Measurements from ENCODE around the gene ERGIC1. TPM values are rescaled to one million over a fixed set of nuclear protein-coding genes. Genes with fewer than 3 reads are reported as not detected.

ERGIC1 gene
- total RNA-seq, 2 donors from 2014 or later, result 228 to 380 TPM

- DNase-seq (ENCODE audit: low spot score), result no peak
- intact Hi-C loops (cut with DNase I), result no loop called here
- TF ChIP-seq CTCF (IDR thresholded peaks at IDR 0.05) (peak in 2 of 4 experiments; percentile 29 to 30), POLR2AphosphoS5 (IDR thresholded peaks at IDR 0.05) (peak; percentile 54), POLR2A (IDR thresholded peaks at IDR 0.05) (no peak)
- H3K36me3 ChIP-seq, result peaks cover 0 to 15% of the 10 kb centered on the region in 2 donors
- no peaks in the 10 kb centered on the region for H3K27me3 ChIP-seq (replicated peaks; ENCODE audit: insufficient read depth)
- no peak overlapping the region for H3K4me3 ChIP-seq
- H3K27ac ChIP-seq, result peak overlapping the region; percentile 56 to 64
- H3K4me1 ChIP-seq (replicated peaks), result peaks cover 4% of the 10 kb centered on the region
- no peaks in the 10 kb centered on the region for H3K9me3 ChIP-seq
- 63% methylated on average over 9 of the region's 9 CpGs for WGBS
These were observed 77.0 kb downstream of the ERGIC1 start for GRCh38 chr5:172910828-172911627.

GRCh38 chr5:172911628-172911880 is 77.5 kb downstream of the ERGIC1 start:
- peak overlapping the region; percentile 56 to 64 for H3K27ac ChIP-seq
- peaks cover 0 to 16% of the 10 kb centered on the region in 2 donors for H3K36me3 ChIP-seq

GRCh38 chr5:172911976-172912375 is 77.9 kb downstream of the ERGIC1 start:
- Histone ChIP-seq H3K27ac (peak overlapping the region; percentile 56 to 64), H3K9me3 (no peaks in the 10 kb centered on the region), H3K36me3 (peaks cover 0 to 16% of the 10 kb centered on the region in 2 donors), H3K27me3 (replicated peaks; ENCODE audit: insufficient read depth) (no peaks in the 10 kb centered on the region), H3K4me3 (no peak overlapping the region), H3K4me1 (replicated peaks) (no peaks in the 10 kb centered on the region)
- WGBS, result 60% methylated on average over 1 of the region's 1 CpG
- no peak for TF ChIP-seq POLR2A (IDR thresholded peaks at IDR 0.05)
- TF ChIP-seq POLR2AphosphoS5 (IDR thresholded peaks at IDR 0.05), result no peak
- TF ChIP-seq CTCF (IDR thresholded peaks at IDR 0.05), result no peak
- intact Hi-C loops (cut with DNase I), result no loop called here
- DNase-seq (ENCODE audit: low spot score), result no peak

More at GRCh38 chr5:172911628-172911880, 77.5 kb downstream of the ERGIC1 start:
- Histone ChIP-seq H3K4me3 (no peak overlapping the region), H3K9me3 (no peaks in the 10 kb centered on the region), H3K4me1 (replicated peaks) (no peaks in the 10 kb centered on the region), H3K27me3 (replicated peaks; ENCODE audit: insufficient read depth) (no peaks in the 10 kb centered on the region)
- WGBS, result 70% methylated on average over 2 of the region's 2 CpGs
- intact Hi-C loops (cut with DNase I), result no loop called here
- TF ChIP-seq POLR2A (IDR thresholded peaks at IDR 0.05) (no peak), POLR2AphosphoS5 (IDR thresholded peaks at IDR 0.05) (no peak), CTCF (IDR thresholded peaks at IDR 0.05) (no peak)
- no peak for DNase-seq (ENCODE audit: low spot score)

GRCh38 chr5:172913117-172913850 is 79.2 kb downstream of the ERGIC1 start:
- peak overlapping the region; percentile 26 to 56 for H3K27ac ChIP-seq
- TF ChIP-seq POLR2A (IDR thresholded peaks at IDR 0.05), result no peak
- H3K36me3 ChIP-seq, result peaks cover 0 to 16% of the 10 kb centered on the region in 2 donors
- DNase-seq (ENCODE audit: low spot score), result no peak
- no peaks in the 10 kb centered on the region for H3K4me1 ChIP-seq (replicated peaks)
- no peak overlapping the region for H3K4me3 ChIP-seq
- 71% methylated on average over 11 of the region's 11 CpGs for WGBS
- intact Hi-C loops (cut with DNase I), result no loop called here
- H3K27me3 ChIP-seq (replicated peaks; ENCODE audit: insufficient read depth), result no peaks in the 10 kb centered on the region
- H3K9me3 ChIP-seq, result no peaks in the 10 kb centered on the region

GRCh38 chr5:172915514-172915913 is 81.5 kb downstream of the ERGIC1 start:
- DNase-seq (ENCODE audit: low spot score), result no peak
- Histone ChIP-seq H3K27me3 (replicated peaks; ENCODE audit: insufficient read depth) (no peaks in the 10 kb centered on the region), H3K36me3 (peaks cover 0 to 16% of the 10 kb centered on the region in 2 donors), H3K4me3 (no peak overlapping the region), H3K27ac (no peak overlapping the region), H3K4me1 (replicated peaks) (no peaks in the 10 kb centered on the region), H3K9me3 (no peaks in the 10 kb centered on the region)
- intact Hi-C loops (cut with DNase I), result no loop called here
- no peak for TF ChIP-seq CTCF (IDR thresholded peaks at IDR 0.05)
- TF ChIP-seq POLR2AphosphoS5 (IDR thresholded peaks at IDR 0.05), result no peak
- 94% methylated on average over 10 of the region's 10 CpGs for WGBS

All from prostate gland (tissue), 2 donors.